GM18951 (cell line): ENCODE results near the gene IFI44.

Experiments used
- POLR2A ChIP-seq: IDR thresholded peaks from 4 replicates; pipeline ENCODE4 v1.6.1; 2011; ENCODE audit warnings: mild to moderate bottlenecking; ENCODE audit not compliant: insufficient read length, insufficient read depth; ENCODE audit errors: extremely low read depth
- in situ Hi-C: fragments of 300-500 bp; cut with MboI; formaldehyde crosslinking; loops from one replicate; pipeline ENCODE4 v1.12.0; 2022; ENCODE audit warnings: low sequenced_read_pairs, mixed read lengths, inconsistent platforms; ENCODE audit not compliant: unreplicated experiment

IFI44 gene

DNA sequence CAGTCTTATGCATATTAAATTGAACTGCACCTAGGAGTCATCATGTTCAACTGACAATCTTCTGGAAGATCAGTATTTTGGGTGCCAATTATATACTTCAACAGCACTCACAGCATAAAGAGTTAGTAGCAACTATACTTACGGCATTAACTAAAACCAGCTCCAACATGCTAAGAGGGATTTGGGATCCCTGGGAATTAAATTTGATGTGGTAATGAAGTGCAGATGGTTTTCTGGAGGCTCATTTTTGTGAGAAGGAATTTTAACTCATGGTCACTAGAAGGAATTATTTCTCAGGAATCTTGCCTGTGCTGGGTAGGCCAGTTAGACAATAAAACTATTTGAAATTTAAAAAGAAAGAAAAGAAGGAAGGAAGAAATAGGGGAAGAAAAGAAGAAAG, 18.3 kb downstream of the IFI44 start:
- in situ Hi-C loops: no loop called here

DNA sequence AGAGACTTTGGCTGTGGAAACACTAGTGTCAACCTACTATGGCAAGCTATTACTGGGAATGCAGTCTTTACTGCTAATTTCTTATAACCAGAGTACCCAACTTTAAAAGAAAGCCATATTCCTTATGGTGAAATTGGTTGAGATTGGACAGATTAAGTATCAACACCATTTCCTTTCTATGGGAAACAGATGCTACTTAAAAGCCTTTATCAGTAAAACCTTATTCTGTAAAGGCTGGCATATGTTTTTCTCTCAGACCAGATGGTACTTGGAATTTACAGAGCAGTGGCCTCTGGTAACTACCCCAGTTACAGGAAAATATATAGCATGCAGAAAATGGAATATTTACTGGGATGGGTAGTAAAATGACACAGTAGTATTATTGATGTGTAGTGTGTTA, 18.8 kb downstream of the IFI44 start:
- no peak for TF ChIP-seq POLR2A
- in situ Hi-C loops: no loop called here

More for the DNA sequence above, 18.3 kb downstream of the IFI44 start:
- TF ChIP-seq POLR2A: no peak

DNA sequence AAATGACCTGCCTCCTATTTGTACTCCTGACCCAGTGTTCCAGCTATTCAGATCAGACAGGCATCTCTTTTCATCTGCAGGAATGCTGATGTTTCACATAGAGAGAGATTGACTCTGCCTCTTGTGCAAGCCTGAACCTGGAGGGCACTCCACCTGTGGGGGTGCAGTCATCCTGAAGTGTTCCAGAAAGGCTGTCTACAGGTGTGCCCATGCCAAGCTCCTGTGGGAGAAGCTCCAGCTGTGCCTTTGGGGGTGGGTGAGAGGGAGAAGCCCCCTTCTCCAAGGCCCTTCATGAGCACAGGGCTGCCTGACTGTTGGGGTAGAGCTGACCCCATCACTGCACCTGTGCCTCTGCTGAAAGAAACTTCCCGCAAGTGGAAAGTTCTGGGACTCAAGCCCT, 22.8 kb downstream of the IFI44 start:
- in situ Hi-C loops: no loop called here
- TF ChIP-seq POLR2A: no peak

DNA sequence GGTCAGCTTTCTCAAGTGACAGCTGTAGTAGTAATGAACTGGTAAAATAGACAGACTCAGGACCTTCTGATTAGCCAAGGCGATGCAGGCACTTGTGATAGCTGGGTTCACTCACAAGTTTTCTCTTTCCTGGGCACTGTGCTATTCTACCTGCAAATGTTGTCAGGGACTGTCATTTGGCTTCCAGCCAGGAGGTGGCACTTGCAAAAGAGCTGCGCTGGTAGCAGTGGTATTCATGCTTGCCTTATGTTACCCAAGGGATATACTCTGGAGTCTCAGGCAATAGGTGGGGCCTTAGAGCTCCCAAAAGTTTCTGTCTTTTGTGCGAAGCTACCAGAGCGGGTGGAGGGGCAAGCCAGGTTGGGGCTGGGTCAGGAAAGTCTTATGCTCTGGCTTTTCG, 23.5 kb downstream of the IFI44 start:
- no peak for TF ChIP-seq POLR2A
- in situ Hi-C loops: no loop called here

DNA sequence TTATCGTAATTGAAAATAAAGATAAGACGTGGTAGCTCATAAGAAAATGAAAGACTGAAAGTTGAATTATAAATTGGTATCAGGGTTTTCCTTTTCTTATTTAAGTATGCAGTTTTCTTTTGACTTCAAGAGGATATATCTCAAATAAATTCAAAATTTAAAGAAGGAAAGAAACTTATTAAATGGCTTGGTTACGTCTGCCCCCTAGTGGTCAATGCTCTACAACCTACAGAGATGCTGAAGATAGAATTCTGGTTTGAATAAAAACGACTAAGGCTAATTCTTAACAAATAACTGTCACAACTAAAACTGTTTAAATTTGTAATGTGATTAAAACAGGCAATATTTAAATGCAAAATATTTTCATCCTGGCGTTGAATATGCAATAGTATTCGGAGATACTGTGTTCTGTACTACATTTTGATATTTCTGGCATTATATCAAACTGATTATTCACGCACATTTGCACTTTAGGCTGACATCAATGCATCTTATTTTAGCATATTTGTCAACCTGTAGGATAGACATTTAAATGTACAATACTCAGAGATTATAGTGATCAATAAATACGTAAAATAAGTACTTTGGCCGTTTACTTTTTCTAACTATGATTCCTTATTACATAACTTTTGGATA, 26.8 kb downstream of the IFI44 start:
- no peak for TF ChIP-seq POLR2A
- in situ Hi-C loops: no loop called here

DNA sequence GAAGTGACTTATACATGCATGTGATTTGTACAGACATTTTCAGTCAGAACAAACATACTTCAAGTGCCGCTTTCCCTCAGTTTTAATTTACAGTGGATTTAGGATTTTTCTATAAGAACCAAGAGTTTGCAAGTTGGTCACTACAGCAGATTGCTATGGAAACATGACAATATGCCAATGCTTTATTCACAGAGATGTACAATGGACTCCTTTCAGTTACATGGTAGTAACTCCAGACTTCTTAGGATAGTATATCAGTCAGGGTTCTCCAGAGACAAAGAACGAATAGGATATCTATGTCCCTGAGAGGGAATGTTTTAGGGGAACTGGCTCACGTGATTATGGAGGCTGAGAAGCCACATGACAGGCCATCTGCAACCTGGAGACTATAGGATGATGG, 27.4 kb downstream of the IFI44 start:
- TF ChIP-seq POLR2A: no peak
- in situ Hi-C loops: no loop called here

DNA sequence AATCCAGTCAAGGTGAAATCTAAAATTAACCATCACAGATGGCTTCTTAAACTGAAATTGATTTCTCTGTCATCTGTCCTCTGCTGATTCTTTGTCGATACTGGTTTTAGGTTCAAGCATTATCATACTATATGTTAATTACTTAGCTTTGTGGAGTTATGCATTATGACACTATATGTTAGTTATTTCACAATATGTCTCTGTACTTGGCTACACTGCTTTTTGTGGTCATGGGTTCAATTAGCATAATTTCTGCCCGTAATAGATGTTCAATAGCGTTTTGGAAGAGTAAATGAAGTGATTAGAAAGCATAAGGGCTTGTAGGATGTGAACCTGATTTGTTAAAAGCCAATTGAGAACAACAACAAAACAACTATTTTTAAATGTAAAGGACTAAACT, 28.2 kb downstream of the IFI44 start:
- no peak for TF ChIP-seq POLR2A
- in situ Hi-C loops: no loop called here

DNA sequence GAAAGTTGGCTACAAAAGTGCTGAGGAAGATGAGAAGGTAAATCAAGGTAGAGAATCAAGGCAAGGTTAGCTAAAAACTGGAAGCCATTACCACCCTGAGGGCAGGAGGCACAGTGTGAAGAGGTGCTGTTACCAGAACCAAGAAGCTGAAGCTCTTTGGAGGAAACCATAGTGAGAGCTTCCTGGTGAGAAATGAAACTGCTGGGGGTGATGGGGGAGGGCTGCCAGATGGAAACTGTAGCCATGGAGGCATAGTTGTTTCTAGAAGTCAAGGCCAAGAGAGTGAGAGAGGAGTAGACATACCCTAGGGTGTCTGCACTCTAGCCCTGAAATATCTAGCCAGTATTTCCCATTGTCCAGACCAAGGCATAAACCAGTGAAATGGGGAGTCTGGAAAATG, 28.7 kb downstream of the IFI44 start:
- no peak for TF ChIP-seq POLR2A
- in situ Hi-C loops: no loop called here

DNA sequence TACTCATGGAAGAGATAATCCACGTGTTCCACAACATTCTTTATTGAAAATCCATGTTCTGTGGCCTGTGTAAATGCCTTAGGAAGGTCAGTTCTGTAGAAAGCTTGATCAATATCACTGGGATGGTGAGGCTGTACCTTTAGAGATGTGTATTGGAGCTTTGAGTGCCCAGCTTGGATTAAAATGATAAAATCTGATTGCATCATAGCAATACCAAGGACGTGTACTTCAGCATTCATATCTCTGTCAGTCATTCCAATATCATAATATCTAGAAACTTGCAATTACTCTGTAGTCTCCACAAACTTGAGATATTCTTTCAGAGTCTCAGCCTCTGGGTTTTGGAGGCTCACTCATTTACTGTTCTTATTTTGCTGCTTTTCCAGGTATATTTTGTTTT, 31.6 kb downstream of the IFI44 start:
- in situ Hi-C loops: loop anchor here (10.0 kb wide), 1 partner anchor 556 kb away; no protein-coding TSS in a partner anchor
- no peak for TF ChIP-seq POLR2A

DNA sequence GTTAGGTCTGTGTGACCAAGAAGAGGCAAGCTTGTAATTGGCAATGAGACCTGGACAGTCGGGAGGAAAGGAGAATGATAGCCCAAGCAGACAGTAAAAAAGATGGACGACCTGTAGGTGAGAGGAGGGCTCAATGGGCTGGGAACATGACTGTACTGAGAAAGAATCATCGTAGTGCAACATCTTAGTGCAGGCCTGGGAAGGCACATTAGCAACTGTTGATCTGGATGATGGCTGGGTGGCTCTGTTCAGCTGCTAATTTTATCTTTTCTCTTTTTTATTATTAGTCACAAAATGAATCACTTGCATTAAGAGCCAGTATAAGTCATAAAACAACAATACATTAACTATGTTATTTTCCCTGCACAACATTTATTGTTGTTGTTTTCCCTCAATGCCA, 32.9 kb downstream of the IFI44 start:
- TF ChIP-seq POLR2A: no peak
- in situ Hi-C loops: loop anchor here (10.0 kb wide), 1 partner anchor 558 kb away; no protein-coding TSS in a partner anchor

DNA sequence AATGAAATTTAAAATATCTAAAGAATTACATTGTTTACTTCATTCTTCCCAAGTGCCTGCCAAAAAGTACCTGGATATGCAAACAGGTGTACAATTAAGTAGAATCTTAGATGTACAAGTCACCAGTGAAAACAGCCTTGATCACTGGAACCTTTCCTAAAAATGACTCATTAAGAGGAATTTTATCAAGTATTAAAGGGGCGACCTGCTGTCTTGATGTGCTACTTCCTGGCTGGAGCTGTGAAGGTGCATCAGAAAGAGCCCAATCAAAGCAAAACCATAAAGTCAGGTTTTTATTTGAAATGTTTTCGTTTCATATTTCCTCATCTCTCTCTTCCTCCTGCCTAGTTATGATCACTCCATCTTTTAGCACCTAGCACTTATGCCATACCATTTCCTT, 33.4 kb downstream of the IFI44 start:
- no peak for TF ChIP-seq POLR2A
- in situ Hi-C loops: loop anchor here (10.0 kb wide), 1 partner anchor 558 kb away; no protein-coding TSS in a partner anchor

DNA sequence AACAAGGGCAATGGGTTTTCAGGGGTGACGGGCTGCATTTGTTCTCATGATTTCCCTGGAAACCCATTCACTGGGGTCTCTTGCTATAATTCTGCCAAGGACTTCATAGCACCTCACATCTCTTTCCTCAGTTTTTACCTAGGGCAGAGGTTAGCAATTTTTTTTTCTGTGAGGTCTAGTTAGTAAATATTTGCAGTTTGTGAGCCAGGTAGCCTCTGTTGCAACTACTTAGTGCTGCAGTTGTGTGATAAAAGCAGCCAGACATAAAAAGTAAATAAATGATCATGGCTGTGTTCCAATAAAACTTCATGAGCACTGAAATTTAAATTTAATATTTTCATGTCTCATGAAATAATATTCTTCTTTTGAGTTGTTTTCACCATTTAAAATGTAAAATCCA, 37.7 kb downstream of the IFI44 start:
- in situ Hi-C loops: loop anchor here (10.0 kb wide), 1 partner anchor 563 kb away; no protein-coding TSS in a partner anchor

DNA sequence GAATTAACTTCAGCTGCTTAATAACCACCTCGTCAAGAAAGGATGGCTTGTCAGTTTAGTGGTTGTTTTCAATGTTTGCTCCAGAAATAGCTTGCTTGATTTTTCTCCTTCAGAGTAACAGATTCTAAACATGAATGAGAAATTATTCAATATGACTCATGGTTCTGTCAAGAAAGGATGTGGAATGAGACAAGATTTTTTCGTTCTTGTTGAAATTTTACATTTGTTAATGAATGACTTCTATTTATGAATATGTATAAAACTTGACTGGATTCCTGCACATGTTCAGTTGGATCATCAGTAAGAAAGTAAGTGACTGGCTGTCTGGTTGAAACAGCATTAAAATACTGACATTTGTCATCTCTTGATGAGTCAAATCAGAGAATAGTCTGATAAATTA, 38.3 kb downstream of the IFI44 start:
- TF ChIP-seq POLR2A: no peak
- in situ Hi-C loops: loop anchor here (10.0 kb wide), 1 partner anchor 563 kb away; no protein-coding TSS in a partner anchor

More for the DNA sequence above, 37.7 kb downstream of the IFI44 start:
- TF ChIP-seq POLR2A: no peak

DNA sequence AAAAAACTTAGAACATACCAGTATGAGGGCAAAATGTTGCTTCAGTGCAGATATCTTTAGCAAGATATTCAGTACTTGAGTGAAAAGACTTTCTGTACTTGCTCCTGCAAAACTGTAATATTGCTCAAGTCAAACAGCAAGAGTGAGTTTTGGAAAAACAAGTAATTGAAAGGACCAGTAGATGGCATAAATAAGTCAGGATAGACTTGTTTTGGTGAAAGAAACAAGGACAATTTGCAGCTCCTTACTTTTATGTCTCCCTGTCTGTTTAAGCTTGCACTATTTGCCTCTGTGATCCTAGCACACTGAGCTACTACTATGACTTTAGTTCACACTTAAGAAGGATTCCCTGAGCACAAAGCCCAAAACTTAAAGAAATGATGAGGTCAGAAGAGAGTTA, 39.1 kb downstream of the IFI44 start:
- TF ChIP-seq POLR2A: no peak
- in situ Hi-C loops: loop anchor here (10.0 kb wide), 1 partner anchor 564 kb away; no protein-coding TSS in a partner anchor
